Sigmoid colon (tissue), 4 donors: ENCODE measurements around the gene SBF2.

Experiments
- POLR2A ChIP-seq, 2 donors: fragments of 450-650 bp; IDR thresholded peaks; one replicate each; pipeline ENCODE4 v1.6.1; 2016; ENCODE audit warnings: antibody characterized with exemption in 2 of 2, mild to moderate bottlenecking in 2 of 2, moderate library complexity in 2 of 2
- POLR2AphosphoS5 ChIP-seq, 4 donors: sonication (generic); formaldehyde crosslinking; IDR thresholded peaks; one replicate each; pipeline ENCODE4 v1.6.1; 2017; ENCODE audit warnings: antibody characterized with exemption in 4 of 4
- TF ChIP-seq, protein P1 (sequence below), 4 experiments: fragments of 450-650 bp in 3 of 4; fragments of 200-600 bp in 1 of 4; IDR thresholded peaks; one replicate each; pipeline ENCODE4 v1.5.1; 2016 to 2019; ENCODE audit warnings: antibody characterized with exemption in 4 of 4, mild to moderate bottlenecking in 3 of 4, moderate library complexity in 2 of 4

DNA sequence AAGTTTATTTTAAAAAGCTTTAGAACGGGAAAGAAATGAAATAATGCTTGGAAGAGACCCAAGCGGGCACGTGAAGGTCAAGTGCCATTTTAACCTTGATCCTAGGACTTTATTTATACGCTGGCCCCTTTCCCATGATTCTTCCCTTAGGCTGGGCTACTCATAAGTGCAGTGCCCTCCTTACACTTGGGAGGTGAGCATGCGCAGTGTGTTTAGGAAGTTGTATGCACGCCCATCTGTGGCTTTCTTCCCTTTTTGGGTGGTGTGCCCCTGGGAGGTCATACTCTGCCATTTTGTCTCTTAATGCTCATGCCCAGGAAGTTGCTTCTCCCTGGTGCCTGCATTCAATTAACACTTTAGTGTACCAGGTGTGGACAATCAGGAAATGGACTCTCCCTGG is 390.4 kb downstream of the SBF2 start:
- no peak for TF ChIP-seq POLR2A (IDR thresholded peaks at IDR 0.05)
- TF ChIP-seq POLR2AphosphoS5 (IDR thresholded peaks at IDR 0.05), result no peak
- TF ChIP-seq, protein P1, sequence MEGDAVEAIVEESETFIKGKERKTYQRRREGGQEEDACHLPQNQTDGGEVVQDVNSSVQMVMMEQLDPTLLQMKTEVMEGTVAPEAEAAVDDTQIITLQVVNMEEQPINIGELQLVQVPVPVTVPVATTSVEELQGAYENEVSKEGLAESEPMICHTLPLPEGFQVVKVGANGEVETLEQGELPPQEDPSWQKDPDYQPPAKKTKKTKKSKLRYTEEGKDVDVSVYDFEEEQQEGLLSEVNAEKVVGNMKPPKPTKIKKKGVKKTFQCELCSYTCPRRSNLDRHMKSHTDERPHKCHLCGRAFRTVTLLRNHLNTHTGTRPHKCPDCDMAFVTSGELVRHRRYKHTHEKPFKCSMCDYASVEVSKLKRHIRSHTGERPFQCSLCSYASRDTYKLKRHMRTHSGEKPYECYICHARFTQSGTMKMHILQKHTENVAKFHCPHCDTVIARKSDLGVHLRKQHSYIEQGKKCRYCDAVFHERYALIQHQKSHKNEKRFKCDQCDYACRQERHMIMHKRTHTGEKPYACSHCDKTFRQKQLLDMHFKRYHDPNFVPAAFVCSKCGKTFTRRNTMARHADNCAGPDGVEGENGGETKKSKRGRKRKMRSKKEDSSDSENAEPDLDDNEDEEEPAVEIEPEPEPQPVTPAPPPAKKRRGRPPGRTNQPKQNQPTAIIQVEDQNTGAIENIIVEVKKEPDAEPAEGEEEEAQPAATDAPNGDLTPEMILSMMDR (IDR thresholded peaks at IDR 0.05), result no peak
